Measurements from ENCODE around the gene CTR9.

Gene CTR9

DNA sequence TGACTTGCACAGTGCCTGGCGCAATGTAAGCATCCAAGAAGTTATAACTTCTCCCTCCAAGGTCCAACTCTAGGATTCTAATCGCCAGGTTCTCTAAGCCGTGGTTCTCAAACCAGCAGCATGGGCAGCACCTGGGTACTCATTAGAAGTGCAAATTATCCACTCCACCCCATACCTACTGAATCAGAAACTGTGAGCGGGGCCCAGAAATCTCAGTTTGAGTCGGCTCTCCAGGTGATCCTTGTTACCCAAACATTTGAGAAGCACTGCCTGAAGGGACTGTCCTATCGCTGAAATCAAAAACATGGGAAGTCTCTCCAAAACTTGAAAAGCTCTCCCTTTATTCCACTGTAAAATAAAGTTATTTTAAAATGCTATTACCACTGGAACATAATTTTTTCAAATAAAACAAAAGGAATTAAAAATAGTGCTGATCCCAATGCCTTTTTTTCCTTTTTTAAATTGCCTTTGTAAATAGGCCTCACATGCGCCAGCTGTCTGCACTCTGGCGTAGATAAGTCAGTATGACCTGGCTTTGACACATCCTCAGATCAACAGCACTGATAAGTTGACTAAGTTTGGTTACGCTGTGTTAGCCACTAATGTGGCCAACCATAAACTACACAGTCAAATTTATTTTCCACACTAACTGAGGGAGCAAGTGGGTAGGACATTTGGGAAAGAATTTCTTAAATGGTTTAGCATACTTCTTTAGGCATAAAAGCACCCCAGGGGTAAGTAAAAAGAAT lies 8.4 kb upstream of the CTR9 start:
- peak in 1 of 2 donors; percentile 19 for DNase-seq (ENCODE audit: low read depth in 1 of 2, low spot score in 1 of 2)

DNA sequence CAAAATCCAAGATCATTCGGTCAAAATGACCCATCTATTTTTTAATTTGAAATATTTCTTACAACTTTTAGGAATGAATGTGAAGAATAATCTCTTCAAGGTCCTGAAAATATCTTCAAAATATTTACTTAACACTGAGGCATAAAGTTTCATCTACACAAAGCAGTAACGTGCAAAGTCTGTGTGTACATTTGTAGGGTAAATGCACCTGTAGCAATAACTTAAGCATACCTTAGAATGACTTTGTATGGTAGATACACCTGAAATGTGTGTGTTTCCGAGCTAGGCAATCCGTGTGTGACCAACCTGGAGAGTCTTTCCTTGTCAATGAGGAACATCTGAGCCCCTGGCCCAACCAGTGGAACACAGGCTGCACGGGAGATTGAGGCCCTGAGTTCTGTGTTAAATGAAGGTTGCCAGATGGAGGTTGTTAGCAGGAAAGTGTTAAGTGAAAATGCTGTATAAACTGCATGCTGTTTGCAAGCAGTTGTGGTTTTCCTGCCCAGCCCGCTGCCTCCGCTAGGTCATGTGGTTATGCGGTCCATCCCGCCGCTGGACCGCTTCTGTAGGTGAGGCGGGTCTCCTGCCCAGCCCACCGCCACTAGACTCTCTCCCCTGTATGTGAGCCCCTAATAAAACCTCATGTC lies 7.6 kb upstream of the CTR9 start:
- DNase-seq (ENCODE audit: low read depth in 1 of 2, low spot score in 1 of 2) = no peak

DNA sequence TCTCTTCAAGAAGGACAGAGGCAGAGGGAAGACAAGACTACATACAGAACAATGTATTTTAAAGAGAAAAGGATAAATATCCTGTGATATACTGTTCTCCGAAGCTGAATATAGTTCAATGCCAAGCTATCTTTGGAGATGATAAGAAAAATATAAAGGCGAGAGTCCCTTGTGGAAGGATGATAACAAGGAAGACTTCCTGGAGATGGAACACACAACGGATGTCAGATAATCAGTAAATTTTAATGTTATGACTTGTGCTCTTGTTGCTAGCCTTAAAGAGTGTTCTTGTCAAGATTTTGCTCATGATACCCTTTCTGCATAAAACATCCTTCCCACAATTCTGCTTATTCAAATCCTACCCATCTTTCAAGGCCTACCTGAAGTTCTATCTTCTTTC lies 6.8 kb upstream of the CTR9 start:
- no peak for DNase-seq (ENCODE audit: low read depth in 1 of 2, low spot score in 1 of 2)

DNA sequence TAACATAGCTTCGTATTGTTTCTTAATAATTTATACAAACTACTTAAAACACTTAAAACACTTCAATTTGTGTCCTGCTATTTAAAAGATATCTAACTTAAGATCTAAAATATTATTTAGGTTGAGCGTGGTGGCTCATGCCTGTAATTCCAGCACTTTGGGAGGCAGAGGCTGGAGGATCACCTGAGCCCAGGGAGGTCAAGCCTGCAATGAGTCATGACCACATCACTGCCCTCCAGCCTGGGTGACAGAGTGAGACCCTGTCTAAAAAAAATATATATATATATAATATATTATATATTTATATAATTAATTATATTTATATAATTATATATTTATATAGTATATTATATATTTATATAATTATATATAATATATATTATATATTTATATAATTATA lies 4.2 kb upstream of the CTR9 start:
- no peak for DNase-seq (ENCODE audit: low read depth in 1 of 2, low spot score in 1 of 2)

DNA sequence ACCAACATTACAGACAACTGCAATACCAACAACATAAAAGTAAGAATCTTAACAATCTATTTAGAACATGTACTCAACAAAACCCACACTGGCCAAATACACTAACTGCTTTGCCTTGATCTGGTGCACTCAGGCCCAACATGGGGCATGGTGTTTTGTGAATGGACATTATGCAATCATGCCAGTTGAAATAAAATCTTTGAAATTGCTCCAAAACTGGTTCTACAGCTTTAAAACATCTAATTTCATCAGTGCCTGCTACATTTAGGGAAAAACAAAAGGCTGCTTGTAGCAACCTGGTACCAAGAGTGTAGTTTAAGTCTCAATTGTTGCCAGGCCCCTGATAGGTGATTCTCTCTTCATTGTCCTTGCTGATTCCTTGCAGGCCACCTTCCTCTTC lies 3.3 kb upstream of the CTR9 start:
- no peak for DNase-seq (ENCODE audit: low read depth in 1 of 2, low spot score in 1 of 2)

DNA sequence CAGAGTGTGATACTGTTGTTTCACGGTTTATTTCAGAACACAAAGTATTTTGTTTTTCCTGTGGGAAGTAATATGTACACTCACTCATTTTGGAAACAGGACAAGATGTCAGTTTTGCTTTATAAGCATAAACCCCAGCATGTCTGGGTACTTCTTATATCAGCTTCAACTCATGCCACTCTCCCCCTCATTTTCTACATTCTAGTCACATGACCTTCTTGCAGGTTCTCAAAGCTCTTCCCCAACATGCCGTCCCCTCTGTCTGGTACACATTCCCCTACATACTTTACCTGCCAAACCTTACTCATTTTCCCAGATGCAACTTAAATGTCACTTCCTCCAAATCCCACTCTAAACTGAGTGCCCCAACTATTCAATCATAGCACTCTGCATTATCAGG lies 1.6 kb upstream of the CTR9 start:
- DNase-seq (ENCODE audit: low read depth in 1 of 2, low spot score in 1 of 2) = no peak

DNA sequence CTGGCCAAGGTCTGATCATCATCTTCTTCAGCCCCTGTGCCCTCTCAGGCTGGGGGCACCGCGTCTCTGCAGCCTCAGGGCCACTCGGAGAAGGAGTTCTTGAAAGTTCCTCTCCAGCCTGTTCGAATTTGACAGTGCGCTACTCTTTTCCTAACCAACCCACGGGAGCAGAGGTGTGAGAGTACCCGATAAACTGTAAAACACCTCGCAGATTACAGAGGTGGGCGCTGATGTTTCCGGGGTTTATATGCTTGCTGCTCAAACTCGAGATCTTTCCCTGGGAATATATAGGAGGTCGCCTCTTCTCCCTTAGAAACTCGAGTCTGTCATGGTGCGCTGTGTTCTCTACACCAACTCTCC lies 515 bp downstream of the CTR9 start:
- peak in 1 of 2 donors; percentile 3 for DNase-seq (ENCODE audit: low read depth in 1 of 2, low spot score in 1 of 2)

DNA sequence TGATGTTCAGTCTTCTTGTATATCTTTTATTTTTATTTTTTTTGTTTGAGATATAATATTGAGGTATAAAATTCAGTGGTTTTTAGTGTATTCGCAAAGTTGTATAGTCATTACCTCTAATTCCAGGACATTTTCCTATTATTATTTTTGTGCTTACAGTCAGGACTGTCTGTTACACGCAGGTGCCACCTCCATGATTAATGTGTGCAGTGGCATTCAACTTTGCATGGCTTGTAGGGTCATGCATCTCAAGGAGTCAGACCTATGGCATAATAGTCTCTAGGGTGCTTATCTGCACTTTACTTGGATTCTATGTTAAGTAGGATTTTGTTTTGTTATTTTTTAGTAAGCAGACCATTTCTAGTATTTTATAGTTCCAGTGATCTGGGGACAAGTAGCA lies 1.0 kb downstream of the CTR9 start:
- no peak for DNase-seq (ENCODE audit: low read depth in 1 of 2, low spot score in 1 of 2)

DNA sequence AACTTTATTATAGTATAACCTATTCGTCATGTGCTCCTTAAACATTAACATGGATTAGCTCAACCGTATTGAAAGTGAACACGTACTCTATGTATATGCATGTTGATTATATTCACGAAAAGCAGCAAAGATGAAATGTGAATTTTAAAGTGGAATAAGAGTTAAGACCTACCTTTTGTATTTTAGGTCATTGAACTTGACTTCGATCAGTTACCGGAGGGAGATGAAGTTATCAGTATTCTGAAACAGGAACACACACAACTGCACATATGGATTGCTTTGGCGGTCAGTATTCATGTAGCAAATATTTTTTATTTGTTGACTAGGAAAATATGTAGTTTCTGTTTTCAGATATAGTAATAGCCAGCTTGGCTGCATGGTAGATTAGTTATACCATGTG lies 1.4 kb downstream of the CTR9 start:
- no peak for DNase-seq (ENCODE audit: low read depth in 1 of 2, low spot score in 1 of 2)

DNA sequence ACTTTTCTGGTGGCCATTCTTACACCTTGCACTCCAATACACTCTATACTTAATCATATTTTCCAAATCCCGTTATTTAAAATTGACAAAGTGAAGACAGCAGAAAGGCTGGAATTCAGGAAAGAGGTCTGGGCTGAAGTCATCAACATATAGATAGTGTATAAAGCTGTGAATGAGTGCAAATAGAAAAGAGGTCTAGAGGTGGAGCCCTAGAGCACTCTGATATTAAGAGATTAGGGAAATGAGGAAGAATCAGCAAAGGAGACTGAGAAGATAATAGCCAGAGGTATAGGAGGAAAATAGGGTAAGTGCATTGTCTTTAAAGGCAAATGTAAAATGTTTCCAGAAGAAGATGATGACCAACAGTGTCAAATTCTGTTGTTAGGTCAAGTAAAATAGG lies 7.9 kb downstream of the CTR9 start:
- DNase-seq (ENCODE audit: low read depth in 1 of 2, low spot score in 1 of 2) = no peak

DNA sequence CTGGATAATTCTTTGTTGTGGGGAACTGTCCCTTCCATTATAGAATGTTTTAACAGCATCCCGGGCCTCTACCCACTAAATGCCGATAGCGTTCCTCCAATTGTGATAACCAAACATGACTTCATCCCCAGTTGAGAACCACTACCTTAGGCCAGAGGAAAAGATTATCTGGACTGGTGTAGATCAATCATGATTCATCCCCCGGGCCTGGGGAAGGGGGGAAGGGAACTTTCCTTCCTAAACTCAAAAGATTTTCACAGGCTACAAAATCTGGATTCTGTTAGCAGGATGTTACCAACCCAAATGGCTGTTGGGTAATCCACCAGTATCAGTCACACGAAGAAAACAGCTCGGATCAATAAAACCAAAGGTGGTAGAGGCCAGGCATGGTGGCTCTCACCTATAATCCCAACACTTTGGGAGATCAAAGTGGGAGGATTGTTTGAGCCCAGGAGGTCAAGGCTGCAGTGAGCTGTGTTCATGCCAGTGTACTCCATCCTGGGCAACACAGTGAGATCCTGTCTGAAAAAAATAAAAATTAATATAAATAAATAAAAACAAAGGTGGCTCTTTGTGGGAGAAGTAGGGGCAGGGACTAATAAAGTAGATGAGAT lies 10.1 kb downstream of the CTR9 start:
- DNase-seq (ENCODE audit: low read depth in 1 of 2, low spot score in 1 of 2) = no peak

DNA sequence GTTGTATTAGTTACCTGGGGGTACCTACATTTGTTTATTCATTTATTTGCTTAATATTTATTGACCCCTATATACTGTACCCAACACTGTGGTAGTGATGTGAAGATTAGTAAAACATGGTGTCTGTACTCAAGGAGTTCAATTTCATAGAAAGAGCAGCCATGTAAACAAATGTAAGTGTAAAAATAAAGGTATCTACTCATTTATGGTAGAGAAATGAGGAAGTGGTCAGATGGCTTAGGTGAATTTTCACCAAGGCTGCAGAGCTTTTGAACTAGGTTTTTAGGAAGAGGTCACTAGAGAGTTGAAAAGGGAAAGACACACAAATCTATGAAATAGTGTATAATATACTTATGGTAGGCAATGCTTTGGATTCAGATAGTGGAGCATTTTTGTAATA lies 11.1 kb downstream of the CTR9 start:
- no peak for DNase-seq (ENCODE audit: low read depth in 1 of 2, low spot score in 1 of 2)

DNA sequence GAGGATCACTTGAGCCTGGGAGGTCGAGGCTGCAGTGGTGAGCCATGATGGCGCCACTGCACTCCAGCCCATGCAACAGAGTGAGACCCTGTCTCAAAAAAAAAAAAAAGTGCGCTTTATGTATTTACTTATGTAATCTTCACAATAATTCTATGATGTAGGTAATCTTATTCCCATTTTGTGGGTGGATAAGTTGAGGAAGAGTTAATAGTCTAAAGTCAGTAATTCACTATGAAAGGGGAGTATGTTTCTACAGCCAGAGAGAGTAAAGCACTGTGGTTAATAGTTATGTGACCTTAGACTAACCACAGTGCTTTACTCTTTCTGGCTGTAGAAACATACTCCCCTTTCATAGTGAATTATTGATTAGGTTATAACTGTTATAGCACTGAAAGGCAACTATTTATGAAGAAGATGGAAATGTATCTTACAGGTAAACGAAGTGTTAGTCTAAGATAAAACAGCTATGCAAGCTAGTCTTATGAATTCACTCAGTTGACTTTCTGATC lies 11.9 kb downstream of the CTR9 start:
- DNase-seq (ENCODE audit: low read depth in 1 of 2, low spot score in 1 of 2) = no peak

DNA sequence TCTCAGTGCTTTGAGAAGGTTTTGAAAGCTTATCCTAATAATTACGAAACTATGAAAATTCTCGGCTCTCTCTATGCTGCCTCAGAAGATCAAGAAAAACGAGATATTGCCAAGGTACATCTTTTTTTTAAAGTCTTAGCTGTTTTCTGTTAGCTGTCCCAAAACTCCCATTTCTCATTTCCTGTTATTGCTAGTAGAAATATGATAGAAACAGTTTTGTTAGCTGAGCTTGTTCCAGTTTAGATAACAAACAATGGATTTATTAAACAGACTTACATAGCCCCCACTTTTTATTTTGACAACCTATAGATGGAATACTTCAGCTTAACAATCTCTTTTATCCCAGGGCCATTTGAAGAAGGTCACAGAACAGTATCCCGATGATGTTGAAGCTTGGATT lies 12.7 kb downstream of the CTR9 start:
- no peak for DNase-seq (ENCODE audit: low read depth in 1 of 2, low spot score in 1 of 2)

DNA sequence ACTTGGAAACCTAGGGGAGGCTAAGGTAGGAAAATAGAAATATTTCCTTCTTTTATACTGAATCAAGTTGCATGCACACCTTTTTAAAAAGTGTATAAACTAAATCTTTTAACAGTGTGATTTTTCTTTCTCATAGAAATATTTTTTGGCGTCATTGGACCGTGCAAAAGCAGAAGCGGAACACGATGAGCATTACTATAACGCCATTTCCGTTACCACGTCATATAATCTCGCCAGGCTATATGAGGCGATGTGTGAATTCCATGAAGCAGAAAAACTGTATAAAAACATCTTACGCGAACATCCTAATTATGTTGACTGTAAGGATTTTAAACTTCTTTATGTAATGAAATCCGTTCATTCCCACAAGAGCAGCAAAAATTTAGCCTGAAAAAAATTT lies 13.4 kb downstream of the CTR9 start:
- DNase-seq (ENCODE audit: low read depth in 1 of 2, low spot score in 1 of 2) = no peak

DNA sequence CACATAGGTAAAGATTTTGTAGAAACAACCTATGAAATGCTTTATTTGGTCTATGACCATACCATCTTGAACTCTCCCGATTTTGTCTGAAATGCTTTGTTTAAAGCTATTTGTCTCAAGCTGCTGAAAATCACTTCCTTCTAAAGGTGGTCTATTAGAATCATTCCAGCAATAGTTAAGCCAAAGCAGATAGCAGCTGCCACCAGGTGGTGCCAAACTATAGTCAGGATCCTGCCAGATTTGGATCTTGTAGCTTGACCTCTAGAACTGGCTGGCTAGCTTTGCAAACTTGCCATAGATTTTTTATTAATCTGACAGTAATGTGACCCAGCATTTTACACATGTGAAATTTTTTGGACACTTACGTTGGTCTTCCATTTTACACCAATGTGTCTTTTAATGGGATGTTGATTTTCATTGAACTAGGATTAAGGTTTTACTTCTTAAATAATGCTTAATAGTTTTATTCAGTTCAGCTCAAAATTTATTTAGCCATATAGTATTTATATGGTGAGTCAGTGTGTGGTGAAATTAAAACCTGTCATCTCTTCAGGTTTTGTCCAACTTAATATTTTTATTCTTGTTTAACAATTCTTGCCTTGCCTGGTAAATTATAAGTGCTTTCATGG lies 19.7 kb downstream of the CTR9 start:
- no peak for DNase-seq (ENCODE audit: low read depth in 1 of 2, low spot score in 1 of 2)

DNA sequence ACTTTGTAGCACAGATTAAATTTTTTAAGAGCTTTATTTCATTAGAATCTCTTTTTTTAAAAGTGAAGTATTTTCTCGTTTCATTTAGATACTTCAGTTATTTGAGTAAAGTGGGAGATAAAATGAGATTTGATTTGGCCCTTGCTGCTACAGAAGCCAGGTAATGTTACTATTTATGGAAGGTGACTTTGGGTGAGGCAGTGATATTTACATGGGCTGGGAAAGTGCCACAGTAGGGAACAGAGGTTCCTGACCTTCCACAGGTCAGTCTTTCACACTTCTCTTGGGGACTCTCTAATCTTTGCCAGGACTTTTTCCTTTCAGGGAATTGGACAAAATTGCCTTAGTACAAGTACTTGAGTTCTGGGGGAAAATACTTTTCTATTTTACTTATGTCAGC lies 20.4 kb downstream of the CTR9 start:
- DNase-seq (ENCODE audit: low read depth in 1 of 2, low spot score in 1 of 2) = no peak

DNA sequence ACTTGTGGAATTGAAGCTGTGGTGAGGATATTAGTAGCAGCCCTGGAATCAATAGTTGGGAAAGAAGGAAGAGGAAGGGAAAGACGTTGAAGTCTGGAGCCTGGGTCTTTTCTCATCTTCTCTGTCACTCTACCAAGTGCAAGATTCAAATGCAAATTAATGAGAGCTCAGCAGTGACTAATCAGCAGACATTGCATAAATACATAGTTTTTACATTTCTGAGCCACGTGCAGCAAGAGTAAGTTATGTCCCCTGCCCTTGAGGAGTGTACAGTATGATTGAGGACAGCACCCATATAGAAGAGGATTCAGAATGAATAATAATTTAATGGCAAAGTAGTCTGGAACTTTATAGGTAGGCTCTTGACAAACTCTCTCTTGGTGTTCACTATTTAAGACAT lies 23.8 kb downstream of the CTR9 start:
- DNase-seq (ENCODE audit: low read depth in 1 of 2, low spot score in 1 of 2) = no peak

DNA sequence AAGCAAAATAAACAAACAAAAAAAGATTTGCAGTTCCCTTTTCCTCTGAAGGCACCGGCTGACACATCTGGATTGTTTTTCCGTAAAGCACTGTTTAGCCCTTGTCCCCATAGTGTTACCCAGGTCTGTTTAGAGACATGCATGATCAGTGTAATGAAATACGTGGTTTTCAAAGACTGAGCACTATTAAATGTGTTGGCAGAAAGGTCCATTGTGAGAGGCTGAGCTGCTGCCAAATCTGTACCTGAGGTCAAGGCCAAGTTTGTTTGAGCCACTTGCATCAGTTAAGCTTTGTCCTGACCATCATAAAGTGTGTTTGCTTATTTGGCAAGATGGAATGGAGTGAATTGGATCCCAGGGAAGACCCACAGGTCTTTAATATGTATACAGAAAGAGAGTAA lies 26.3 kb downstream of the CTR9 start:
- DNase-seq (ENCODE audit: low read depth in 1 of 2, low spot score in 1 of 2) = no peak

DNA sequence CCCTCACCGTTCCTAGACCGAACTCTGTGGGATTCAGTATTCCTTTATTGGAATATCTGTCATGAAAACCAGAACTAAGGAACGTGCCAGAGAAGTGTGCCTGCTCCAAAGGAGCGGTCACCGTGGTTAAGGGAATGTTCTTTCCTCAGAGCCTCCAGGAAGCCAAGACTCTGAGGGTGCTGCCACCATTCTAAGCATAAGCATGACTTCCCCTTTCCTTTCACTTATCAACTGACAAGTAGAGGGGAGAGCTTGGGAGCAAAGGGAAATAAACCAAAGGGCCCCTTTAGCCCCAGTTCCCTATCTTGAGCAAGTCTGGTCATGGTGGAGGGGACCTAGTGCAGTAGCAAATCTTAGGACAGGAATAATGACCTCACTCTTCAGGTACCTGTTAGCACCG lies 26.8 kb downstream of the CTR9 start:
- no peak for DNase-seq (ENCODE audit: low read depth in 1 of 2, low spot score in 1 of 2)

DNA sequence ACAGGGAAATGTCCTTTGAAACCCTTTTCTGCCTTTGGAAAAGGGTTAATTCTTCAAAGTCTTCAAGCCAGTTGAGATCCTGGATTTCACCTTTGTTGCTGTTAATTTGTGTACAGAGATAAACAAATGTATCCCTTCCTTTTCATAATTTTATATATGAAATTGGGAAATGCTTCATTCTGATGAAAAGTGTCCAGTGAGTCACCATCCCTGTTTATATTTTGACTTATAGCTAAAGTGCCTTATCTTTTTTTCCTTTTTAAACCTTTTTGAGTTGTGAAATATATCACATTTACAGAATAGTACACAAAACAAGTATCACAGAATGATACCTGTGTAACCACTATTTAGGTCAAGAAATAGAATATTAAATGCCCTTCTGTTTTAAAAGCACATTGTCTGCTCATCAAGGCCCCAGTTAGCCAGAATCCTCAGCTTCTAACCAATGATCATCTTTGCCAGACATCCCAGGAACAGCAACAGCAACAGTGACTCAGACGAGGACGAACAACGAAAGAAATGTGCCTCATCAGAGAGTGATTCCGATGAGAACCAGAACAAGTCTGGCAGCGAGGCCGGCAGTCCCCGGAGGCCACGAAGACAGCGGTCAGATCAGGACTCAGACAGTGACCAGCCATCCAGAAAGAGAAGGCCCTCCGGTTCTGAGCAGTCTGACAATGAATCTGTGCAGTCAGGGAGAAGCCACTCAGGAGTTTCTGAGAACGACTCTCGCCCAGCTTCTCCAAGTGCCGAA lies 27.3 kb downstream of the CTR9 start:
- DNase-seq (ENCODE audit: low read depth in 1 of 2, low spot score in 1 of 2) = no peak

Data from activated CD4-positive, alpha-beta T cell treated with anti-CD3 and anti-CD28 coated beads, Interleukin-2, amount 50 U/mL, for 24 hours (primary cell).